Measurements from ENCODE around the gene ARF4.
"Not testable (repeated sequence)": the region's sequence is repeated elsewhere in the genome, so short reads cannot be mapped to it uniquely, and the experiment has no call there.

ARF4 gene

GRCh38 chr3:57622362-57622761 is 25.2 kb upstream of the ARF4 start:
- Histone ChIP-seq H3K4me3 (ENCODE audit: control insufficient read depth in 1 of 7, extremely low read depth in 1 of 7, insufficient read depth in 4 of 7, low read depth in 2 of 7, low read length in 6 of 7) (no peak overlapping the region), H3K36me3 (ENCODE audit: control insufficient read depth in 4 of 4, insufficient read depth in 4 of 4, low read length in 3 of 4) (peaks cover 6 to 28% (median 13%) of the 10 kb centered on the region in 4 experiments), H3K9me3 (ENCODE audit: control extremely low read depth in 1 of 5, control insufficient read depth in 4 of 5, insufficient read depth in 2 of 5, low read depth in 1 of 5, low read length in 4 of 5) (no peaks in the 10 kb centered on the region), H3K27ac (ENCODE audit: insufficient read depth in 1 of 2, low read depth in 1 of 2, low read length in 2 of 2, poor library complexity in 1 of 2, severe bottlenecking in 2 of 2) (no peak overlapping the region), H3K27me3 (replicated peaks in 2 of 5; ENCODE audit: control insufficient read depth in 4 of 5, insufficient read depth in 5 of 5, low read length in 4 of 5) (no peaks in the 10 kb centered on the region), H3K4me1 (ENCODE audit: control extremely low read depth in 1 of 4, control insufficient read depth in 4 of 4, insufficient read depth in 4 of 4, low read length in 3 of 4) (no peaks in the 10 kb centered on the region)
- no peak for DNase-seq
- ChIA-PET POLR2A (interaction anchor here (0.7 kb wide), 1 partner anchor 456 kb away, joined by 3 read pairs; no protein-coding TSS in a partner anchor), CTCF (no interaction called here)

DNA sequence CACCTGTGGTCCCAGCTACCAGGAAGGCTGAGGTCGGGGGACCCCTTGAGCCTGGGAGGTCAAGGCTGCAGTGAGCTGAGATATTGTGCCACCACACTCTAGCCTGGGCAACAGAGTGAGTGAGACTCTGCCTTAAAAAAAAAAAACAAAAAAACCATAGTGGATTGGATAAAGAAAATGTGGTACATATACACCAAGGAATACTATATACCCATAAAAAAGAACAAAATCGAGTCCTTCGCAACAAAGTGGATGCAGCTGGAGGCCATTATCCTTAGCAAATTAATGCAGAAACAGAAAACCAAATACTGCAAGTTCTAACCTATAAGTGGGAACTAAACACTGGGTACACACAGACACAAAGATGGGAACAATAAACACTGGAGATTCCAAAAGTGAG is 20.6 kb upstream of the ARF4 start:
- H3K27me3 ChIP-seq (replicated peaks in 2 of 5; ENCODE audit: control insufficient read depth in 4 of 5, insufficient read depth in 5 of 5, low read length in 4 of 5), result no peaks in the 10 kb centered on the region
- ChIA-PET CTCF (interaction anchor here (1.1 to 1.4 kb wide), 2 partner anchors 35 to 236 kb away, joined by 3 to 4 read pairs; no protein-coding TSS in a partner anchor), POLR2A (no interaction called here)
- DNase-seq, result no peak
- peaks cover 0 to 5% (median under 1%) of the 10 kb centered on the region in 4 experiments for H3K36me3 ChIP-seq (ENCODE audit: control insufficient read depth in 4 of 4, insufficient read depth in 4 of 4, low read length in 3 of 4)
- no peaks in the 10 kb centered on the region for H3K4me1 ChIP-seq (ENCODE audit: control extremely low read depth in 1 of 4, control insufficient read depth in 4 of 4, insufficient read depth in 4 of 4, low read length in 3 of 4)
- no peak overlapping the region for H3K27ac ChIP-seq (ENCODE audit: insufficient read depth in 1 of 2, low read depth in 1 of 2, low read length in 2 of 2, poor library complexity in 1 of 2, severe bottlenecking in 2 of 2)
- no peak overlapping the region for H3K4me3 ChIP-seq (ENCODE audit: control insufficient read depth in 1 of 7, extremely low read depth in 1 of 7, insufficient read depth in 4 of 7, low read depth in 2 of 7, low read length in 6 of 7)
- H3K9me3 ChIP-seq (ENCODE audit: control extremely low read depth in 1 of 5, control insufficient read depth in 4 of 5, insufficient read depth in 2 of 5, low read depth in 1 of 5, low read length in 4 of 5), result no peaks in the 10 kb centered on the region
- WGBS (ENCODE audit: insufficient coverage), result 100% methylated on average over 1 of the region's 3 CpGs

DNA sequence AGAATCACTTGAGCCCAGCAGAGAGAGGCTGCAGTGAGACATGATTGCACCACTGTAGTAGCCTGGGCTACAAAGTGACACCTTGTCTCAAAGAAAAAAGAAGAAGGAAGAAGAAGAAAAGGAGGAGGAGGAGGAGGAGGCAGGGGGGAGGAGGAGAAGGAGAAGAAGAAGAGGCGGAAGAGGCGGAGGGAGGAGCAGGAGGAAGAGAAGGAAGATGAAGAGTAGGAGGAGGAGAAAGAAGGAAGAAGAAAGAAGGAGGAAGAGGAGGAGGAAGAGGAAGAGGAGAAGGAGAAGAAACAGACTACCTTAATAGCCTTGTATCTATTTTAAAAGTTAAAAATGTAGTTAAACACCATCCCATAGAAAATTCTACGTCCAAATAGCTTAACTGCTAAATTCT is 19.1 kb upstream of the ARF4 start:
- WGBS (ENCODE audit: insufficient coverage), result 43% methylated on average over 2 of the region's 3 CpGs
- CTCF ChIA-PET, result no interaction called here
- POLR2A ChIA-PET, result no interaction called here
- Histone ChIP-seq H3K27me3 (replicated peaks in 2 of 5; ENCODE audit: control insufficient read depth in 4 of 5, insufficient read depth in 5 of 5, low read length in 4 of 5) (no peaks in the 10 kb centered on the region), H3K4me1 (ENCODE audit: control extremely low read depth in 1 of 4, control insufficient read depth in 4 of 4, insufficient read depth in 4 of 4, low read length in 3 of 4) (no peaks in the 10 kb centered on the region), H3K9me3 (ENCODE audit: control extremely low read depth in 1 of 5, control insufficient read depth in 4 of 5, insufficient read depth in 2 of 5, low read depth in 1 of 5, low read length in 4 of 5) (no peaks in the 10 kb centered on the region), H3K36me3 (ENCODE audit: control insufficient read depth in 4 of 4, insufficient read depth in 4 of 4, low read length in 3 of 4) (no peaks in the 10 kb centered on the region), H3K27ac (ENCODE audit: insufficient read depth in 1 of 2, low read depth in 1 of 2, low read length in 2 of 2, poor library complexity in 1 of 2, severe bottlenecking in 2 of 2) (no peak overlapping the region), H3K4me3 (ENCODE audit: control insufficient read depth in 1 of 7, extremely low read depth in 1 of 7, insufficient read depth in 4 of 7, low read depth in 2 of 7, low read length in 6 of 7) (no peak overlapping the region)
- no peak for DNase-seq

DNA sequence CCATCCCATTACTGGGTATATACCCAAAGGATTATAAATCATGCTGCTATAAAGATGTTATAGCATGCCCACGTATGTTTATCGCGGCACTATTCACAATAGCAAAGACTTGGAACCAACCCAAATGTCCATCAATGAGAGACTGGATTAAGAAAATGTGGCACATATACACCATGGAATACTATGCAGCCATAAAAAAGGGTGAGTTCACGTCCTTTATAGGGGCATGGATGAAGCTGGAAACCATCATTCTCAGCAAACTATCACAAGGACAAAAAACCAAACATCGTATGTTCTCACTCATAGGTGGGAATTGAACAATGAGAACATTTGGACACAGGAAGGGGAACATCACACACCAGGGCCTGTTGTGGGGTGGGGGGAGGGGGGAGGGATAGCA is 14.7 kb upstream of the ARF4 start:
- H3K27me3 ChIP-seq (replicated peaks in 2 of 5; ENCODE audit: control insufficient read depth in 4 of 5, insufficient read depth in 5 of 5, low read length in 4 of 5); H3K4me3 ChIP-seq (ENCODE audit: control insufficient read depth in 1 of 7, extremely low read depth in 1 of 7, insufficient read depth in 4 of 7, low read depth in 2 of 7, low read length in 6 of 7); DNase-seq; H3K9me3 ChIP-seq (ENCODE audit: control extremely low read depth in 1 of 5, control insufficient read depth in 4 of 5, insufficient read depth in 2 of 5, low read depth in 1 of 5, low read length in 4 of 5); H3K4me1 ChIP-seq (ENCODE audit: control extremely low read depth in 1 of 4, control insufficient read depth in 4 of 4, insufficient read depth in 4 of 4, low read length in 3 of 4); H3K27ac ChIP-seq (ENCODE audit: insufficient read depth in 1 of 2, low read depth in 1 of 2, low read length in 2 of 2, poor library complexity in 1 of 2, severe bottlenecking in 2 of 2); CTCF ChIA-PET; H3K36me3 ChIP-seq (ENCODE audit: control insufficient read depth in 4 of 4, insufficient read depth in 4 of 4, low read length in 3 of 4): not testable (repeated sequence)
- no CpG with 5 or more reads among the region's 5 CpGs for WGBS (ENCODE audit: insufficient coverage)
- POLR2A ChIA-PET, result interaction anchor here (0.7 kb wide), 1 partner anchor 67 kb away, joined by 5 read pairs; no protein-coding TSS in a partner anchor

DNA sequence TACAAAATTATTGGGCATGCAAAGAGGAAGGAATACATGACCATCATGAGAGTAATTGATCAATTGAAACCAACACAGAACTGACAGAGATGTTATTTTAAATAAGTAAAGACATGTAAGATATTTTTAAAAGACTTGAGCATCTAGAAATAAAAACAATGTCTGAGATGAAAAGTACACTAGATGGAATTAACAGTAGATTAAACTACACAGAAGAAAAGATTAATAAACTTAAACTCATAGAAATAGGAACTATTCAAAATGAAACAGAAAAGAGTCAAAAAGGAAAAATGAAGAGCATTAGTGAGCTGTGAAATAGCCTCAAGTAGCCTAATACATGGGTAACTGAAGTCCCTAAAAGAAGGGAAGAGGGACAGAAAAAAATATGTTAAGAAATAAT is 8.5 kb upstream of the ARF4 start:
- ChIA-PET POLR2A (no interaction called here), CTCF (no interaction called here)
- H3K9me3 ChIP-seq (ENCODE audit: control extremely low read depth in 1 of 5, control insufficient read depth in 4 of 5, insufficient read depth in 2 of 5, low read depth in 1 of 5, low read length in 4 of 5), result peaks cover 0 to 22% (median 2%) of the 10 kb centered on the region in 5 experiments
- peaks cover 0 to 21% (median under 1%) of the 10 kb centered on the region in 4 experiments for H3K36me3 ChIP-seq (ENCODE audit: control insufficient read depth in 4 of 4, insufficient read depth in 4 of 4, low read length in 3 of 4)
- no peaks in the 10 kb centered on the region for H3K27me3 ChIP-seq (replicated peaks in 2 of 5; ENCODE audit: control insufficient read depth in 4 of 5, insufficient read depth in 5 of 5, low read length in 4 of 5)
- no peaks in the 10 kb centered on the region for H3K4me1 ChIP-seq (ENCODE audit: control extremely low read depth in 1 of 4, control insufficient read depth in 4 of 4, insufficient read depth in 4 of 4, low read length in 3 of 4)
- no peak overlapping the region for H3K4me3 ChIP-seq (ENCODE audit: control insufficient read depth in 1 of 7, extremely low read depth in 1 of 7, insufficient read depth in 4 of 7, low read depth in 2 of 7, low read length in 6 of 7)
- no peak for DNase-seq
- no peak overlapping the region for H3K27ac ChIP-seq (ENCODE audit: insufficient read depth in 1 of 2, low read depth in 1 of 2, low read length in 2 of 2, poor library complexity in 1 of 2, severe bottlenecking in 2 of 2)

GRCh38 chr3:57604971-57605370 is 7.8 kb upstream of the ARF4 start:
- Histone ChIP-seq H3K27me3 (replicated peaks in 2 of 5; ENCODE audit: control insufficient read depth in 4 of 5, insufficient read depth in 5 of 5, low read length in 4 of 5) (no peaks in the 10 kb centered on the region), H3K4me3 (ENCODE audit: control insufficient read depth in 1 of 7, extremely low read depth in 1 of 7, insufficient read depth in 4 of 7, low read depth in 2 of 7, low read length in 6 of 7) (no peak overlapping the region), H3K36me3 (ENCODE audit: control insufficient read depth in 4 of 4, insufficient read depth in 4 of 4, low read length in 3 of 4) (peaks cover 0 to 21% (median 1%) of the 10 kb centered on the region in 4 experiments), H3K27ac (ENCODE audit: insufficient read depth in 1 of 2, low read depth in 1 of 2, low read length in 2 of 2, poor library complexity in 1 of 2, severe bottlenecking in 2 of 2) (no peak overlapping the region), H3K4me1 (ENCODE audit: control extremely low read depth in 1 of 4, control insufficient read depth in 4 of 4, insufficient read depth in 4 of 4, low read length in 3 of 4) (no peaks in the 10 kb centered on the region), H3K9me3 (ENCODE audit: control extremely low read depth in 1 of 5, control insufficient read depth in 4 of 5, insufficient read depth in 2 of 5, low read depth in 1 of 5, low read length in 4 of 5) (peaks cover 0 to 22% (median 2%) of the 10 kb centered on the region in 5 experiments)
- DNase-seq, result no peak
- POLR2A ChIA-PET, result no interaction called here
- WGBS (ENCODE audit: insufficient coverage), result 92% methylated on average over 2 of the region's 2 CpGs
- CTCF ChIA-PET, result interaction anchor here (0.5 kb wide), 1 partner anchor 103 kb away, joined by 3 read pairs; no protein-coding TSS in a partner anchor

DNA sequence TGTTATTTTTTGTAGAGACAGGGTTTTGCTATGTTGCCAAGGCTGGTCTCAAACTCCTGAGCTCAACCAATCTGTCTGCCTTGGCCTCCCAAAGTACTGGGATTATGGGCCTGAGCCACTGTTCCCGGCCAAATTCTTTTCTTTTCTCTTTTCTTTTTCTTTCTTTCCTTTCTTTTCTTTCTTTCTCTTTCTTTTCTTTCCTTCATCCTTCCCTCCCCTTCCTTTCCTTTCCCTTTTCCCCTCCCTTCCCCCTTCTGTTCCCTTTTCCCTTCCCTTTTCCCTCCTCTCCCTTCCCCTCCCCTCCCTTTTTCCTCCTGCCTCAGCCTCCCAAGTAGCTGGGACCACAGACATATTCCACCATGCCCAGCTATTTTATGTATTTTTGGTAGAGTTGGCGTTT is 3.1 kb upstream of the ARF4 start:
- H3K27me3 ChIP-seq (replicated peaks in 2 of 5; ENCODE audit: control insufficient read depth in 4 of 5, insufficient read depth in 5 of 5, low read length in 4 of 5), result no peaks in the 10 kb centered on the region
- peaks cover 0 to 5% (median 0%) of the 10 kb centered on the region in 5 experiments for H3K9me3 ChIP-seq (ENCODE audit: control extremely low read depth in 1 of 5, control insufficient read depth in 4 of 5, insufficient read depth in 2 of 5, low read depth in 1 of 5, low read length in 4 of 5)
- H3K36me3 ChIP-seq (ENCODE audit: control insufficient read depth in 4 of 4, insufficient read depth in 4 of 4, low read length in 3 of 4), result peaks cover 0 to 8% (median under 1%) of the 10 kb centered on the region in 4 experiments
- H3K4me3 ChIP-seq (ENCODE audit: control insufficient read depth in 1 of 7, extremely low read depth in 1 of 7, insufficient read depth in 4 of 7, low read depth in 2 of 7, low read length in 6 of 7), result no peak overlapping the region
- H3K4me1 ChIP-seq (ENCODE audit: control extremely low read depth in 1 of 4, control insufficient read depth in 4 of 4, insufficient read depth in 4 of 4, low read length in 3 of 4), result peaks cover 13 to 29% (median 19%) of the 10 kb centered on the region in 4 experiments
- POLR2A ChIA-PET, result no interaction called here
- WGBS (ENCODE audit: insufficient coverage), result 100% methylated on average over 1 of the region's 2 CpGs
- CTCF ChIA-PET, result no interaction called here
- no peak overlapping the region for H3K27ac ChIP-seq (ENCODE audit: insufficient read depth in 1 of 2, low read depth in 1 of 2, low read length in 2 of 2, poor library complexity in 1 of 2, severe bottlenecking in 2 of 2)
- no peak for DNase-seq
